ENCODE data around the gene SPPL2C.

SPPL2C gene

DNA sequence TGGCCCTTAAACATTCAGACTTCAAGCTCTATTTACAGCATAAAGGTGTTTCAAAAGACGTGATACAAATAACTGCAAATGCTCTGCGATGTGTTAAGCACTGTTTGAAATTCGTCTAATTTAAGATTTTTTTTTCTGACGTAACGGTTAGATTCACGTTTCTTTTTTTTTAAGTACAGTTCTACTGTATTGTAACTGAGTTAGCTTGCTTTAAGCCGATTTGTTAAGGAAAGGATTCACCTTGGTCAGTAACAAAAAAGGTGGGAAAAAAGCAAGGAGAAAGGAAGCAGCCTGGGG is 49.0 kb downstream of the SPPL2C start:
- H3K4me1 ChIP-seq (ENCODE audit: control insufficient read depth in 1 of 2, insufficient read depth in 2 of 2, low read length in 2 of 2) = peaks cover 0 to 28% of the 10 kb centered on the region in 2 donors
- H3K27ac ChIP-seq (ENCODE audit: low read length) = no peak overlapping the region
- H3K27me3 ChIP-seq (ENCODE audit: low read depth, low read length) = peaks cover 20% of the 10 kb centered on the region
- no peaks in the 10 kb centered on the region for H3K9me3 ChIP-seq (ENCODE audit: control insufficient read depth in 1 of 2, low read length in 2 of 2)
- no peaks in the 10 kb centered on the region for H3K36me3 ChIP-seq (ENCODE audit: control insufficient read depth in 1 of 2, insufficient read depth in 2 of 2, low read length in 2 of 2)
- peak overlapping the region; percentile 48 to 98 for H3K4me3 ChIP-seq (ENCODE audit: low read depth in 1 of 2, low read length in 2 of 2)

DNA sequence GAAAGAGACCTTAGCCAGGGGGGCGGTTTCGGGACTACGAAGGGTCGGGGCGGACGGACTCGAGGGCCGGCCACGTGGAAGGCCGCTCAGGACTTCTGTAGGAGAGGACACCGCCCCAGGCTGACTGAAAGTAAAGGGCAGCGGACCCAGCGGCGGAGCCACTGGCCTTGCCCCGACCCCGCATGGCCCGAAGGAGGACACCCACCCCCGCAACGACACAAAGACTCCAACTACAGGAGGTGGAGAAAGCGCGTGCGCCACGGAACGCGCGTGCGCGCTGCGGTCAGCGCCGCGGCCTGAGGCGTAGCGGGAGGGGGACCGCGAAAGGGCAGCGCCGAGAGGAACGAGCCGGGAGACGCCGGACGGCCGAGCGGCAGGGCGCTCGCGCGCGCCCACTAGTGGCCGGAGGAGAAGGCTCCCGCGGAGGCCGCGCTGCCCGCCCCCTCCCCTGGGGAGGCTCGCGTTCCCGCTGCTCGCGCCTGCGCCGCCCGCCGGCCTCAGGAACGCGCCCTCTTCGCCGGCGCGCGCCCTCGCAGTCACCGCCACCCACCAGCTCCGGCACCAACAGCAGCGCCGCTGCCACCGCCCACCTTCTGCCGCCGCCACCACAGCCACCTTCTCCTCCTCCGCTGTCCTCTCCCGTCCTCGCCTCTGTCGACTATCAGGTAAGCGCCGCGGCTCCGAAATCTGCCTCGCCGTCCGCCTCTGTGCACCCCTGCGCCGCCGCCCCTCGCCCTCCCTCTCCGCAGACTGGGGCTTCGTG is 49.5 kb downstream of the SPPL2C start, which contains the start of gene MAPT:
MAPT (plus strand) TSS at position 533 of the 763 bp plus-strand sequence. CDS start 67,784 bp downstream, outside the sequence.
- H3K27me3 ChIP-seq (ENCODE audit: low read depth, low read length) = peaks cover 20% of the 10 kb centered on the region
- peaks cover 0 to 28% of the 10 kb centered on the region in 2 donors for H3K4me1 ChIP-seq (ENCODE audit: control insufficient read depth in 1 of 2, insufficient read depth in 2 of 2, low read length in 2 of 2)
- H3K9me3 ChIP-seq (ENCODE audit: control insufficient read depth in 1 of 2, low read length in 2 of 2) = no peaks in the 10 kb centered on the region
- H3K4me3 ChIP-seq (ENCODE audit: low read depth in 1 of 2, low read length in 2 of 2) = peak within 1 kb of the TSS; percentile 55 to 98
- H3K27ac ChIP-seq (ENCODE audit: low read length) = no peak within 1 kb of the TSS
- no peaks in the 10 kb centered on the region for H3K36me3 ChIP-seq (ENCODE audit: control insufficient read depth in 1 of 2, insufficient read depth in 2 of 2, low read length in 2 of 2)

GRCh38 chr17:45895304-45895968 is 50.8 kb downstream of the SPPL2C start:
- Histone ChIP-seq H3K36me3 (ENCODE audit: control insufficient read depth in 1 of 2, insufficient read depth in 2 of 2, low read length in 2 of 2) (no peaks in the 10 kb centered on the region), H3K27me3 (ENCODE audit: low read depth, low read length) (peaks cover 20% of the 10 kb centered on the region), H3K4me3 (ENCODE audit: low read depth in 1 of 2, low read length in 2 of 2) (peak overlapping the region; percentile 55 to 98), H3K4me1 (ENCODE audit: control insufficient read depth in 1 of 2, insufficient read depth in 2 of 2, low read length in 2 of 2) (peaks cover 0 to 28% of the 10 kb centered on the region in 2 donors), H3K9me3 (ENCODE audit: control insufficient read depth in 1 of 2, low read length in 2 of 2) (no peaks in the 10 kb centered on the region), H3K27ac (ENCODE audit: low read length) (no peak overlapping the region)

DNA sequence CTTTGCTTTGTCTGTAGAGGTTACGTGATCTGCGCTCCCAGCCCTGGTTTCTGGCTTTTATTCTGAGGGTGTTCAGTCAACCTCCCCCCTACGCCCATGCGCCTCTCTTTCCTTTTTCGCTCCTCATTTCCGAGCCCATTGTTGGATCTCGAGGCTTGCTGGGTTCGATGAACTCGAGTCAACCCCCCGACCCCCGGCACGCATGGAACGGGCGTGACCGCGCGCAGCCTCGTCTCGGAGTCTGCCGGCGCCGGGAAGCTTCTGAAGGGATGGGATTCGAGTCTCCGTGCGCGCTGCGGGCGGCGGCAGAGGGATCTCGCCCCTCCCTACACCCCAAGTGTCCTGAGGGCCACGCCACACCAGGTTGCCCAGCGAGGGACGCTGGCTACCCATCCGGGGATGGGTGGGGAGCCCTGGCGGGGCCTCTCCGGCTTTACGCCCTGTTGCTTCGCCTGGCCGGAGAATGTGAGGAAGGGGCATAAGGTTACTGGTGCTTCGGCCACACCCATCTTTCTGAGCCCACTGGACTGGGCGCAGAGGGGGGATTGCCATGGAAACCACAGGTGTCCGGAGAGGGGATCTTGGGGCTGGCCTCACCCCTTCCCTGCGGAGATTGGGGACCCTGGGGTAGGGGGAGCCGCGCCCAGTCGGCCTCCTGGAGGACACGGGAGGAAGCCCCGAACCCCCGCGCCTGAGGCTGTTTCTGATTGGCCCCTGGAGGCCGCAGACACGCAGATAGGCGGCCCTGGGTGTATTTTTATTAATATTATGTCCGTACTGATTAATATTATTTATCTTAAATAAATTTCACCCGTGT is 51.5 kb downstream of the SPPL2C start:
- Histone ChIP-seq H3K9me3 (ENCODE audit: control insufficient read depth in 1 of 2, low read length in 2 of 2) (no peaks in the 10 kb centered on the region), H3K27me3 (ENCODE audit: low read depth, low read length) (peaks cover 20% of the 10 kb centered on the region), H3K4me3 (ENCODE audit: low read depth in 1 of 2, low read length in 2 of 2) (peak overlapping the region in 1 of 2 donors; percentile 98), H3K4me1 (ENCODE audit: control insufficient read depth in 1 of 2, insufficient read depth in 2 of 2, low read length in 2 of 2) (peaks cover 0 to 28% of the 10 kb centered on the region in 2 donors), H3K27ac (ENCODE audit: low read length) (no peak overlapping the region), H3K36me3 (ENCODE audit: control insufficient read depth in 1 of 2, insufficient read depth in 2 of 2, low read length in 2 of 2) (no peaks in the 10 kb centered on the region)

All from muscle layer of duodenum (tissue), 2 donors.